Hematopoietic multipotent progenitor cell treated with erythropoietin and hydrocortisone succinate and interleukin-3 and kit ligand, for 6 days (in vitro differentiated cells): ENCODE data around the gene TVP23B.
"Not testable (repeated sequence)": the region's sequence is repeated elsewhere in the genome, so short reads cannot be mapped to it uniquely, and the experiment has no call there.

ENCODE experiments used
- DNase-seq: peaks from one replicate; pipeline ENCODE4 v3.0.0-alpha.2; 2015

The TVP23B gene

DNA sequence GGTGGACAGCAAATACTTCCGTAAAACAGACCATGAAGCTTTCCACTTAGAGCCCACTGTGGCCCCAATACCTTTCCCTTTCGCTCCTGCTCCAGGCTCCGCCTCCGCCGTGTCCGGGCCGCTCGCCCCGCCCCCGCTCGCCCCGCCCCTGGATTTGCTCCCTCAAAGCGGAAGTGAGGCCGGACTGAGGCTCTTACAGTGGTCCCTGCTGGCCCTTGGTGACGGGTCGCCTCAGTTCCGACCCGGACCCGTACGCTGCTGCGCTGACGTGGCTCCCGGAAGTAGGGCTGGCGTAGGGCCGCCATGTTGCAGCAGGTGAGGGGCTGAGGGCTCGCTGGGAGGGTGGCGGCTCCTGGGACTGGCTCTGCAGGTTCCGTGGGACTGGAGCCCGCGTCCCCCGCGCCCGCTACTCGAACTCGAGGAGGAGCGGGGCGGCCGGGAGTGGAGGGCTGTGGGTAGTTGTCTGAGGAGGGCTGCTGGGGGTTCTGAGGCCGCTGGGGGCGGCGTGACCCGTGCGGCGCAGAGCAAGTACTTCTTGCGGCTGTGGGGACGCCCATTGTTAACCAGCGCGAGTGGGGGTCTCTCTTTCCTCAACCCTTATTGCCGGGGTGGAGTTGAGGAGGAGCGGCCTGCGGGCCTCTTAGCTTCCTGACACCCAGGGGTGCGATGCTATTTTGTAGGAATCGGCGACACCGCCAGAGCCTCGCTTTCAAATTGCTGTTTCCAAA, at the start of gene TVP23B:
TVP23B (plus strand) TSS at position 193 of the 728 bp plus-strand sequence; CDS start at position 304, 111 bp downstream.
- peak; percentile 98 for DNase-seq

DNA sequence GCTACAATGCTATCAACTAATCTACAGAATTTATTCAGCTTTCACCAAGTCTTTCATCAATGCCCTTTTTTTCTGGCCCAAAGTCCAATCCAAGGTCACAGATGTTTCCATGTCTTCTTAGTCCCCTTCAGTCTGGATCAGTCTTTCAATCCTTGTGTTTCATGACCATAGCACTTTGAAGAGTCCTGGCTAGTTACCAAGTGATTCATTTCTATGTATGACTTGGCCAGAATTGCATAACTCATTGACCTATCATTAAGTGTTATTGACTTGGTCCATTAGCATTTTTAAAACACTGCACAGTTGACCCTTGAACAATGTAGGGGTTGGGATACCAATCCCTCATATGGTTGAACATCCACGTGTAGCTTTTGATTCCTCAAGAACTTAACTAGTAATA, 48.5 kb upstream of the TVP23B start:
- not testable (repeated sequence) for DNase-seq

DNA sequence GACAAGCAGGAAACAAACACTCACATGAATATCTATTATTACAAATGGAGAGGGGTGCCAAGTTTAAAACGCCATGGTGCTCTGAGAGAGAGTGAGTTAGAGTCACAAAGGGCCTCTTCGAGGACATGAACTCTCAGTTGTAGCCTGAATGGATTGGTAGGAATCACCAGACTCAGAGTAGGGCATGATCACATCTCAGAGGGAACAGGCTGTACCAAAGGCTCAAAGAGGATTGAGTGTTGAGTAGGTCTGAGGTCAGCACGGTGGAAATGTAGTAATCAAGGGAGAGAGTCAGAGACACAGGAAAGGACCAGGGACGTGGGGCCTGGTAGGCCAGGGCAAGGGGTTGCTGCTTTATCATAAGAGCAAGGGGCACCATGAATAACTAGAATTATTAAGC, 47.6 kb upstream of the TVP23B start:
- not testable (repeated sequence) for DNase-seq

- DNase-seq = not testable (repeated sequence)
These were observed 41.2 kb upstream of the TVP23B start for GRCh38 chr17:18739616-18740391.

- DNase-seq = not testable (repeated sequence)
These were observed 39.8 kb upstream of the TVP23B start for GRCh38 chr17:18741228-18741627.

GRCh38 chr17:18743699-18744421, 37.1 kb upstream of the TVP23B start, which contains the start of gene FBXW10:
Gene FBXW10, plus strand, starts transcription at chr17:18744054. Its CDS starts 191 bp downstream, at chr17:18744245.
- not testable (repeated sequence) for DNase-seq

DNA sequence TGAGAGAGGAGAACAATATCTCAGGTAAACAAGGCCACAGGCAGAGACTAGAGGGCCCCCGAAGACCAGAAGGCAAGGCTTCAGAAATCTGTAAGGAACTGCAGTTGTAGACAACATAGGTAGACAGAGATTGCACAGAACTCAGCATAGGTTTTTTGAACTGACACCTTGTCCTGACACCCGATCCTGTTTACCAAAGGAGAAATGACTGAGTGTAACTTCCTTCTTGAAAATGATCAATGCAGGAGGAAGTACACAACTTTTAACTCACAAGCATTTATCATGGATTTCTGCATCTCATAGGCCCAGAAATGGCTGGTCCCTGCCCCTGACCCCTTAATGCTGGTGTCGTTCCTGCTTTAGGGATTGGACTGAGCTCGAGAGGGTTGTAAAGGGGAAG, 36.3 kb upstream of the TVP23B start:
- not testable (repeated sequence) for DNase-seq

- DNase-seq = not testable (repeated sequence)
These were observed 34.4 kb upstream of the TVP23B start for GRCh38 chr17:18746551-18746950.

- DNase-seq = not testable (repeated sequence)
These were observed 33.5 kb upstream of the TVP23B start for GRCh38 chr17:18747501-18747900.

DNA sequence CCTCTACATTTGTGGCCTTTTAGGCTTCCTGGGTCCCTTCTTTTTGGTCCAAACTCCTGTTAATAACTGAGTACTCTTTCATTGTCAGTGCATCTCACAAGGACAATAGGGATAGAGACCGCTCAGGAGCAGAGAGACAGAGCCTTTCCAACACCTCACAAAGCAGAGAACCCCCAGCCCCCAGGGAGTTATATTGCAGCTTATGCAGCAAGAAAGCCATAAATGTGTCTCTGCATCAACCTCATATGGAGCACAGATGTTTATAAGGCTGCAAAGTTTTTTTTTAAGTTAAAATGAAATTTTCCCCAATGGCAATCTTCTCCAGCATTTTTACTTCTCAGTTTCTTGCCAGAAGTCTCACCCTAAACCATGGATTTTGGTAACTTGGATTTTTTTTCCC, 30.7 kb upstream of the TVP23B start:
- DNase-seq = not testable (repeated sequence)

DNA sequence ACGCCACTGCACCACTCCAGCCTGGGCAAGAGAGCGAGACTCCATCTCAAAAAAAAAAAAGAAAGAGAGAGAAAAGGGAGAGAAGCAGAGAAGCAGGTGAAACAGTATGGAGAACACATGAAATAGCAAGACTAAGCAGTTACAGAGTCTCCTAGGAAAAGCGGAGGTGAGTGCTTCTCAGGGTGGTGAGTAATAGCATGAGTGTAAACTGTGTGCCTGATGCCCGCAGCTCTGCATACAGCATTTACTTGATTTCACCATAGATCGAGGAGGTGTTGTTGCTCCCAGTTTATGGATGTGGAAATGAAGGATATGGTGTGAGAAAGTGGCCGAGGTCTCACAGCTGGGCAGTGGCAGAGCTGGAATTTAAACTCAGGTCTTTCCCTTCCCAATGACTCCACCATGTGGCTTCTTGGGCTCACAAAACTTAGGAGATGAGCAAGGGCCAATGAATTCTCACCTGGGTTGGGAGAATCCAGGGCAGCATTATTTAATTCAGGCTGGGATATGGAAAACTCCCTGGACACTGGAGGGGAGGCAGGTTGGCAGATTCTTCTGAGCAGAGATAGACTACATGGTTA, 27.1 kb upstream of the TVP23B start:
- DNase-seq = not testable (repeated sequence)

GRCh38 chr17:18755969-18756368, 25.0 kb upstream of the TVP23B start:
- DNase-seq = not testable (repeated sequence)

GRCh38 chr17:18757368-18758044, 23.5 kb upstream of the TVP23B start:
- DNase-seq = not testable (repeated sequence)

GRCh38 chr17:18758344-18758743, 22.6 kb upstream of the TVP23B start:
- not testable (repeated sequence) for DNase-seq

DNA sequence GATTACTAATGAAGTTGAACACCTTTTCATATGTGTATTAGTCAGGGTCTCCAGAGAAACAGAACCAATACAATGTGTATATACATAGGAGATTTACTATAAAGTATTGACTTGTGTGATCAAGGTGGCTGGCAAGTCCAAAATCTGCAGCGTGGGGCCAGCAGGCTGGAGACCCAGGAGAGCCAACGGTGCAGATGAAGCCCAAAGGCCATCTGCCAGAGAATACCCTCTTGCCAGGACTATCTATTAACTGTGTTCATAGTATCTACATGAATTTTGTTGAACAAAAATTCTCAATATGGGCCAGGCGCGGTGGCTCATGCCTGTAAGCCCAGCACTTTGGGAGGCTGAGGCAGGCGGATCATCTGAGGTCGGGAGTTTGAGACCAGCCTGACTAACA, 20.8 kb upstream of the TVP23B start:
- not testable (repeated sequence) for DNase-seq

GRCh38 chr17:18770572-18770971, 10.4 kb upstream of the TVP23B start:
- not testable (repeated sequence) for DNase-seq

- DNase-seq = not testable (repeated sequence)
These were observed 9.9 kb upstream of the TVP23B start for GRCh38 chr17:18771066-18771465.

- DNase-seq = no peak
These were observed 8.5 kb upstream of the TVP23B start for GRCh38 chr17:18772471-18772870.

GRCh38 chr17:18781805-18782204, 822 bp downstream of the TVP23B start:
- not testable (repeated sequence) for DNase-seq

- DNase-seq = not testable (repeated sequence)
These were observed 5.0 kb downstream of the TVP23B start for GRCh38 chr17:18785933-18786332.

DNA sequence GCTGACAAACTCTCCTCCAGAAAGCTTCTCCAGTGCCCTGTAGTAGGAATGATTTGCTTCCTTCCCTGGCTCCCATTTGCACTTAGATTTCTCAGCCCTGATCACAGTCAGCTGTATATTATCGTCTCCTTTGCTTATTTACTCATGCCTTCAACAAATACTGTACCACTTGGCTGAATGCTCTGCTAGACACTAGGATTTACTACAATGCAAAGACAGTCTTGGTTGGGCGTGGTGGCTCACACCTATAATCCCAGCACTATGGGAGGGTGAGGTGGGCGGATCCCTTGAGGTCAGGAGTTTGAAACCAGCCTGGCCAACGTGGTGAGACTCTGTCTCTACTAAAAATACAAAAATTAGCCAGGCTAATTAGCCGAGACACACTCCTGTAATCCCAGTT, 5.9 kb downstream of the TVP23B start:
- not testable (repeated sequence) for DNase-seq

- not testable (repeated sequence) for DNase-seq
These were observed 10.4 kb downstream of the TVP23B start for GRCh38 chr17:18791402-18791801.
